ENCODE data around the gene STK39.

The STK39 gene

DNA sequence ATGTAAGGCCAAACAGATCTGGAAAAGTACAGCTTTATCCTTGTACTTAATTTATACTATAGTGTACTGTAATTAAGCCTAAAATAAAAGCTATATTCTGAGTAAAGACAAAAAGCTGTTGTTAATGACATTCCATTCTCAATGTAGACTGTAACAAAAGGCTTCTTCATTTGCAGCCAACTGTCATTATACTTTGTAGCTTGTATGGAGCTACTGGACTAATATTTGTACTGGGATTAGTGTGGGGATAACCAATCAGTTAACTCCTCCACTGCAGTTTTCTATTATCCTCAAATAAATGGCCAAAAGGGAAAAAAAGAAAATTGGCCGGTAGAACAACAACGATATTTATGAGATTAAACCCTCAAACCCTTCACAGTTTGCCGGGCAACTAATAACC is 66.5 kb downstream of the STK39 start:
- Histone ChIP-seq H3K9me3 (no peaks in the 10 kb centered on the region), H3K36me3 (no peaks in the 10 kb centered on the region), H3K4me1 (ENCODE audit: control insufficient read depth in 1 of 2, insufficient read depth in 1 of 2, low read depth in 1 of 2, low read length in 1 of 2) (peaks cover 0 to 18% of the 10 kb centered on the region in 2 experiments), H3K4me3 (ENCODE audit: low read depth in 1 of 2, low read length in 1 of 2) (no peak overlapping the region), H3K27ac (no peak overlapping the region), H3K27me3 (no peaks in the 10 kb centered on the region)
- TF ChIP-seq, protein P1, sequence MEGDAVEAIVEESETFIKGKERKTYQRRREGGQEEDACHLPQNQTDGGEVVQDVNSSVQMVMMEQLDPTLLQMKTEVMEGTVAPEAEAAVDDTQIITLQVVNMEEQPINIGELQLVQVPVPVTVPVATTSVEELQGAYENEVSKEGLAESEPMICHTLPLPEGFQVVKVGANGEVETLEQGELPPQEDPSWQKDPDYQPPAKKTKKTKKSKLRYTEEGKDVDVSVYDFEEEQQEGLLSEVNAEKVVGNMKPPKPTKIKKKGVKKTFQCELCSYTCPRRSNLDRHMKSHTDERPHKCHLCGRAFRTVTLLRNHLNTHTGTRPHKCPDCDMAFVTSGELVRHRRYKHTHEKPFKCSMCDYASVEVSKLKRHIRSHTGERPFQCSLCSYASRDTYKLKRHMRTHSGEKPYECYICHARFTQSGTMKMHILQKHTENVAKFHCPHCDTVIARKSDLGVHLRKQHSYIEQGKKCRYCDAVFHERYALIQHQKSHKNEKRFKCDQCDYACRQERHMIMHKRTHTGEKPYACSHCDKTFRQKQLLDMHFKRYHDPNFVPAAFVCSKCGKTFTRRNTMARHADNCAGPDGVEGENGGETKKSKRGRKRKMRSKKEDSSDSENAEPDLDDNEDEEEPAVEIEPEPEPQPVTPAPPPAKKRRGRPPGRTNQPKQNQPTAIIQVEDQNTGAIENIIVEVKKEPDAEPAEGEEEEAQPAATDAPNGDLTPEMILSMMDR (IDR thresholded peaks at IDR 0.05): no peak

- Histone ChIP-seq H3K27me3 (no peaks in the 10 kb centered on the region), H3K4me1 (ENCODE audit: control insufficient read depth in 1 of 2, insufficient read depth in 1 of 2, low read depth in 1 of 2, low read length in 1 of 2) (peaks cover 0 to 14% of the 10 kb centered on the region in 2 experiments), H3K27ac (no peak overlapping the region), H3K36me3 (no peaks in the 10 kb centered on the region), H3K4me3 (ENCODE audit: low read depth in 1 of 2, low read length in 1 of 2) (no peak overlapping the region), H3K9me3 (no peaks in the 10 kb centered on the region)
- TF ChIP-seq, protein P1 (IDR thresholded peaks at IDR 0.05): no peak
Observed at GRCh38 chr2:168180483-168180882, 66.9 kb downstream of the STK39 start.

GRCh38 chr2:168179592-168179991 is 67.8 kb downstream of the STK39 start:
- Histone ChIP-seq H3K27ac (no peak overlapping the region), H3K9me3 (no peaks in the 10 kb centered on the region), H3K36me3 (no peaks in the 10 kb centered on the region), H3K4me1 (ENCODE audit: control insufficient read depth in 1 of 2, insufficient read depth in 1 of 2, low read depth in 1 of 2, low read length in 1 of 2) (peaks cover 0 to 6% of the 10 kb centered on the region in 2 experiments), H3K4me3 (ENCODE audit: low read depth in 1 of 2, low read length in 1 of 2) (no peak overlapping the region), H3K27me3 (no peaks in the 10 kb centered on the region)
- TF ChIP-seq, protein P1 (IDR thresholded peaks at IDR 0.05): no peak

- H3K9me3 ChIP-seq: no peaks in the 10 kb centered on the region
- no peaks in the 10 kb centered on the region for H3K27me3 ChIP-seq
- peaks cover 0 to 6% of the 10 kb centered on the region in 2 experiments for H3K4me1 ChIP-seq (ENCODE audit: control insufficient read depth in 1 of 2, insufficient read depth in 1 of 2, low read depth in 1 of 2, low read length in 1 of 2)
- TF ChIP-seq, protein P1 (IDR thresholded peaks at IDR 0.05): no peak
- H3K36me3 ChIP-seq: no peaks in the 10 kb centered on the region
- no peak overlapping the region for H3K27ac ChIP-seq
- H3K4me3 ChIP-seq (ENCODE audit: low read depth in 1 of 2, low read length in 1 of 2): no peak overlapping the region
Observed at GRCh38 chr2:168178520-168179324, 68.7 kb downstream of the STK39 start.

DNA sequence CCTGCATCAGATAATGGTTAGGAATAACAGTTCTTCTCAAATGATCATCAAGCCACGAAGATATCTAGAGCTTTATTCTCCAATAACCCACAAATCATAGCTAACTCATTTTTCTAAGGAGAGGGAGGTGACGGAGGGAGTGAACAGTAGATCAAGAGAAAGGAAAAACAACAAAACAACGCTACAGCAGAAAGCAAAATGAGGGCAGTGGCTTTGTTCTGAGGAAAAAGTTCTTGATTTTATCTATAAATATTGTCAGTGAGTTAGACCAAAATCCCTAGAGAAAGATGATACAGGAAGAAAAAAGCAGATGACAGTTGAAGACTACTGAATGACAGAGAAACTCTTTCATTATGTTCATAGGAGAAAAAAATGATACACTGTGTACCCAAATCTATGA is 71.0 kb downstream of the STK39 start:
- Histone ChIP-seq H3K9me3 (no peaks in the 10 kb centered on the region), H3K36me3 (no peaks in the 10 kb centered on the region), H3K27ac (no peak overlapping the region), H3K4me1 (ENCODE audit: control insufficient read depth in 1 of 2, insufficient read depth in 1 of 2, low read depth in 1 of 2, low read length in 1 of 2) (no peaks in the 10 kb centered on the region), H3K27me3 (no peaks in the 10 kb centered on the region), H3K4me3 (ENCODE audit: low read depth in 1 of 2, low read length in 1 of 2) (no peak overlapping the region)
- TF ChIP-seq, protein P1 (IDR thresholded peaks at IDR 0.05): no peak

All from neutrophil (primary cell).